HG02759 (cell line): Measurements from ENCODE around the gene TRIM66.

Experiments used
- ATAC-seq: cut with Tn5 transposase; IDR thresholded peaks from one replicate; pipeline ENCODE4 v1.9.1; 2021; ENCODE audit warnings: mild to moderate bottlenecking, moderate library complexity; ENCODE audit not compliant: unreplicated experiment

Gene TRIM66

DNA sequence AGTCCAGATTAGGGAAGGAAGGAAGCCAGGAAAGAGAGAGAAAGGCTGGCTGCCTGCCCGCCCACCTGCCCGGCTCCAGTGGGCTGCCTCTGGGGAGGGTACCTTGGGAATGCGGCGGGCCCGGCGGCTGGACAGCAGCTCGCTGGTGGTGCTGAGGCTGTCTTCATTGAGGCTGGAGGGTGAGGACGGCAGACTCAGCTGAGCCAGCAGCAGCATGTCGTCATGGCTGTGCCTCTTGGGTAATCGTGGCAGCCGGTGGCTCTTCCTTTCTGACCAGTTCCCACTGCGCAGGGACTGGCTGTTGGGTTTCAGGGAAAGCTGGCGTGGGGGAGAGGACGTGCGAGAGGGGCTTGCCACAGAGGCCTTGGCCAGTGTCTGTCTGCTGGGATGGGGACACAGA, 33.0 kb upstream of the TRIM66 start:
- ATAC-seq: no peak

DNA sequence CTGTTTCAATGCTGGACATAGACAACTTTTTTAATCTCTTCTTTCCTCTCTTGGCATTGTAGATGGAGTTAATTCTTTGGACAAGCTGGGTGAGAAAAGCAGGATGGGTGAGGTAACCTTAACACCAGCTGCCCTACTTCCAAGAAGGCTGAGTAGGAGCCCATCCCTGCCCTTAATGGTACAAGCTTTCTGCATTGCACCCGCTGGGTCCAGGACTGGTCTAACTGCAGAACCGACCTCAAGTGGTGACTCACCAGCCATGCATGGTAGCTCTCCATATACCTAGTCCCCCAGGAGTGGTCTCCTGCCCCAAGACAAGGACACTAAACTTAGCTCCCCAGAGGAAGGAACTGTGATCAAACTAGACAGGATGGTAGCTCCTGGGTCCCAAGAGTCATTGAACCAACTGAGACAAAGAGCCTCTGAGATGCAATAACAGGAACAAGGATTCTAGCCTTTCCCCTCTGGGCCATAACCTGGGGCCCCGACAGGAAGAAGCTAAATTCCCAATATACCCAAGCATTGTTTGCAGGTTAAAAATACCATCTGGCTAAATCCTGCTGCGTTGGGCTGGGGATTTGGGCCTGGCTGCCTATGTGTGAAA, 32.3 kb upstream of the TRIM66 start:
- no peak for ATAC-seq

GRCh38 chr11:8713760-8714454, 31.4 kb upstream of the TRIM66 start:
- no peak for ATAC-seq

GRCh38 chr11:8712506-8712905, 30.0 kb upstream of the TRIM66 start:
- ATAC-seq: no peak

- ATAC-seq: no peak
Measured at GRCh38 chr11:8711895-8712442, 29.5 kb upstream of the TRIM66 start.

DNA sequence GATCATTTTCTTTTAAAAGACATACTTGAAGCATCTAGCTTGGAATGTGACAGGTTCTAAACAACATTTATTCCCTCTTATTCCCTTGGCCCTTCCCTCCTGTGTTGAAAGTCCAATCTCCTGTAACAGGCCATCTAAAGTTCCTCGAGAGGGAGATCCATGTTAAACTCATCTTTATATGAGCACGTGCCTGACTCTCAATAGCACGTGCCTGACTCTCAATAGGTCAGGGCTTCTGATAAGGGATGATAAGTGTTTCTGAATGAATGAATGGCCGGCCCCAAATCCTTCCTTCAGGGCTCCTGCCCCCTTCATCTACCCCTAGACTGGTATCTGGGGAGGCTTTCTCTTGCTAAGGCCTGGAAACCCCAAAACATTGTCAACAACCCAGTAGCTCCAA, 27.3 kb upstream of the TRIM66 start:
- no peak for ATAC-seq

GRCh38 chr11:8709002-8709672, 26.7 kb upstream of the TRIM66 start:
- no peak for ATAC-seq

- ATAC-seq: no peak
Measured at GRCh38 chr11:8707541-8708191, 25.2 kb upstream of the TRIM66 start.

DNA sequence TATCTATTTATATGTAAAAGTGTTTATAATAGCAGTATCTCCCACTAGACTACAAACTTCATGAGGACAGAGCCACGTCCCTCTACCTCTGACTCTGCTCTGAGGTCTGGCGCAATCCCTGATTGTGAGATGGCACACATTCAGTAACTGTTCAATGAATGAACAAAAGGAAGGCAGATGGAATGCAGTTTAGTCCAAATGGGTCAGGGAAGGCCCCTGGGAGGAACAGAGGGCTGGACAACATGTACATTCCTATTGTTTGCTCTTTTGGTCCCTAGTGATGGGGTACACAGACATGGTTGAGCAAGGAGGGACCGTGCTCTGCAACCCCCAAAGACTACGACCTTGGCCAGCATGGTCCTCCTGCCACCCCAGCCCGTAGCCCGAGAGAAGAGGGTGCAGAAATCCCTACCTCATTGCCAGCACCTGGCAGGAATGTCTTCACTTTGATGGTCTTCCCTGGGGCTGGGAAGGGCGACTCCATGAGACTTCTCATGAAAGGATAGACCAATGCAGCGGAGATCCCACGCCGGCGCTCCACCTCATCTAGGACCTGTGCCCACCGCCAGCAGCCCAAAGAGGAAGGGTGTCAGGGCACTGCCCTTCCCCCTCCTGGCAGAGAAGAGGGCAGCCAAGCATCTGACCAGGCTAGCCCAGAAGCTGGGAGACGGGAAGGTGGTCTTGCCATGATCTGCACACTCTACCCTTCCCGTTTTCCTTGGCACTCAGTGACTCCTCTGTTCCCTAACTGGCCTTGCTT, 24.4 kb upstream of the TRIM66 start:
- no peak for ATAC-seq

GRCh38 chr11:8705146-8705545, 22.7 kb upstream of the TRIM66 start:
- no peak for ATAC-seq

GRCh38 chr11:8704136-8704535, 21.7 kb upstream of the TRIM66 start:
- ATAC-seq: no peak

- no peak for ATAC-seq
Measured at GRCh38 chr11:8702598-8702915, 20.1 kb upstream of the TRIM66 start.

GRCh38 chr11:8701891-8702597, 19.6 kb upstream of the TRIM66 start:
- ATAC-seq: no peak

DNA sequence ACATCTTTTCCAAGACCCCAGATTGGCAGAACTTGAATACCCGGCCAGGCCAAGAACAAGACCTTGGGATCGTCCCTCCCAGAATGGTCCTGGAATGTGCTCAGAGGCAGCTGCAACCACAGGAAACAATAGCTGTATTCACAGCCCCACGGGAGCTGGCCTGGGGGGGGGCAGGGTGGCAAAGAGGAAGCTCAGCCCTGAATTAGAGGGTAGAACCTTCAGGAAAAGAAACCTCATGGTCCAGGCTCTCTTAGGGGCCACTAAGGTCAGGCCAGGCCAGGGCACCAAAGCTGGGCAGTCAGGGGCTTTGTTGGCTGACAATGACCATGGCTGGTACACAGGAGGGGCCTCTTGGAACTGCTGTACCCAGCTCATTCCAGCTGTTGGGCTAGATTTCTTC, 17.4 kb upstream of the TRIM66 start:
- ATAC-seq: no peak

GRCh38 chr11:8698917-8699441, 16.5 kb upstream of the TRIM66 start:
- no peak for ATAC-seq

- ATAC-seq: no peak
Measured at GRCh38 chr11:8698379-8698851, 15.9 kb upstream of the TRIM66 start.

DNA sequence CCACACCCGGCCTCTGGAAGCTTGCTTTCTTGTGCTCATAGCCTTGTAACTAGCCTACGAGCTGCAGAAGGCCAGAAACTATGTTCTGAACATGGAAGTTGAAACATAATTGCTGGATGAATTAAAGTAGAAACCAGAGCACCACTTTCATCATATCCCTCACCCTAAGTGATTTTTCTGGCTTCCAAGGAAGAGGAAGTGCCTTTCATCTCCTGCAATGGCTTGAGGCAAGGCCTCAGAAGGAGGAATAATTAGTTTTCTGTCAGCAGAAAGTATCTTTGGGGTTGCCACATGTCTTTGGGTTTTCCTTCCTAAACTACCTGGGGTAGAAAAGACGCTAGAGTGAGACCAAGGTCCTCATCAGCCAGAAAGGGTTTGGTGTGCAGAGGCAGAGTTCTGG, 14.6 kb upstream of the TRIM66 start:
- ATAC-seq: no peak

GRCh38 chr11:8694137-8694536, 11.7 kb upstream of the TRIM66 start:
- no peak for ATAC-seq

- no peak for ATAC-seq
Measured at GRCh38 chr11:8693555-8693954, 11.1 kb upstream of the TRIM66 start.

DNA sequence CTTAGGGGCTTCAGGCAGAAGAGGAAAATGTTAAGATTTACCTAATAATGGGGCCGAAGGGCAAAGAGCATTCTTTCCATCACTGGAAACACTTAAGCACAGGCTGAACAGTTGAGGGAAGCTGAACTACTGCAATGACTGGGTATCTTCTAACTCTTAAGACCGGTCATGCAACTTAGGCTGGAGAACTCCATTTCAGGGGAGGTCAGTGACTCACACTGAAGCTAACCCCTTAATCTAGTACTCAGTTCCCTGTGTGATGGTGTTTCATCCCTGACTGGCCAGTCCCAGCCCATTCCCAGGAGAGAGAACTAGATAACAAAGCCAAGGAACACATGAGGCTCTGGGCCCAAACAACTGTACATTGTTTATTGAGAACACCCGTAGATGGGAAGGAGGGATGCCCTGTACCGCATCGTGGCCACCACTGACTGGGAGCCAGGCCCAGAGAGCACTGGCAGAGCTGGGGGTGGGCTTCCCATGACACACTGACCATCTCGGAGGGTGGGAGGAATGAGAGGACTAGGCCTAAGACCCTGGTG, 10.6 kb upstream of the TRIM66 start:
- no peak for ATAC-seq
